Measurements from ENCODE around the gene SCN5A.

DNA sequence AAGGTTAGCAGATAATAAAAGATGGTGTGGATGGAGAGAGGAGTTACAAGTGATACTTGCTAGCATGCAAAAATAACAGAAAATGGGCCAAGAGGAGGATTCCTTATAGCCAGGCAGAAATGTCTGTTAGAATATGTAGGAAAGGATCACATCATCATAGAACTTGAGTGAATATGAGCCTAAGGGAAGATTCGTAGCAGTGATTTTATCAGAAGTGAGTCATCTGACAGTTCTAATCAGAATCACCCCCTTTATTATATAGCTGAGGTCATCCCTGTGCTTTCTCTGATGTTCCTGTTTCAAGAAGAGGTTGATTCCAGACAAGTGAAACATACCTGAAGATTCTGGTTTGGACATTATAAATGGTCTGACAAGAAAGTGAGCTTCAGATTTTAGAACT lies 130.5 kb downstream of the SCN5A start:
- TF ChIP-seq, protein P1, sequence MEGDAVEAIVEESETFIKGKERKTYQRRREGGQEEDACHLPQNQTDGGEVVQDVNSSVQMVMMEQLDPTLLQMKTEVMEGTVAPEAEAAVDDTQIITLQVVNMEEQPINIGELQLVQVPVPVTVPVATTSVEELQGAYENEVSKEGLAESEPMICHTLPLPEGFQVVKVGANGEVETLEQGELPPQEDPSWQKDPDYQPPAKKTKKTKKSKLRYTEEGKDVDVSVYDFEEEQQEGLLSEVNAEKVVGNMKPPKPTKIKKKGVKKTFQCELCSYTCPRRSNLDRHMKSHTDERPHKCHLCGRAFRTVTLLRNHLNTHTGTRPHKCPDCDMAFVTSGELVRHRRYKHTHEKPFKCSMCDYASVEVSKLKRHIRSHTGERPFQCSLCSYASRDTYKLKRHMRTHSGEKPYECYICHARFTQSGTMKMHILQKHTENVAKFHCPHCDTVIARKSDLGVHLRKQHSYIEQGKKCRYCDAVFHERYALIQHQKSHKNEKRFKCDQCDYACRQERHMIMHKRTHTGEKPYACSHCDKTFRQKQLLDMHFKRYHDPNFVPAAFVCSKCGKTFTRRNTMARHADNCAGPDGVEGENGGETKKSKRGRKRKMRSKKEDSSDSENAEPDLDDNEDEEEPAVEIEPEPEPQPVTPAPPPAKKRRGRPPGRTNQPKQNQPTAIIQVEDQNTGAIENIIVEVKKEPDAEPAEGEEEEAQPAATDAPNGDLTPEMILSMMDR (optimal IDR thresholded peaks at IDR 0.05 in 1 of 3, IDR thresholded peaks at IDR 0.05 in 1 of 3, conservative IDR thresholded peaks at IDR 0.05 in 1 of 3; ENCODE audit: extremely low read depth in 1 of 3, insufficient read depth in 2 of 3, low read length in 3 of 3), result no peak
- no peak for TF ChIP-seq EZH2 (IDR thresholded peaks at IDR 0.05; ENCODE audit: low read length)
